HepG2 (cell line): ENCODE measurements around the gene SFT2D1. TPM values are rescaled to one million over a fixed set of nuclear protein-coding genes. Genes with fewer than 3 reads are reported as not detected.

Source experiments
- CBX5 ChIP-seq: sonication (generic); formaldehyde crosslinking; IDR thresholded peaks from 2 replicates; pipeline ENCODE4 v1.4.0; 2020; ENCODE audit warnings: missing genetic modification reagents, borderline replicate concordance
- GATAD1 ChIP-seq: IDR thresholded peaks from 2 replicates; pipeline ENCODE4 v1.6.1; 2016; ENCODE audit warnings: missing genetic modification reagents, missing compliant biosample characterization
- GZF1 ChIP-seq: sonication (generic); formaldehyde crosslinking; IDR thresholded peaks from 2 replicates; pipeline ENCODE4 v1.5.1; 2020; ENCODE audit warnings: mild to moderate bottlenecking, missing genetic modification reagents
- MAFF ChIP-seq: IDR thresholded peaks from 2 replicates; pipeline ENCODE4 v1.6.1; 2011; ENCODE audit warnings: low read depth, low read length, improper control_type of control experiment
- RBFOX2 ChIP-seq: fragments of 200-400 bp; formaldehyde crosslinking; IDR thresholded peaks from 2 replicates; pipeline ENCODE4 v1.6.1; 2017; ENCODE audit warnings: low read depth, mild to moderate bottlenecking, low read length
- TEAD2 ChIP-seq: sonication (generic); formaldehyde crosslinking; IDR thresholded peaks from 2 replicates; pipeline ENCODE4 v1.9.0; 2021; ENCODE audit warnings: missing genetic modification reagents
- U2AF1 ChIP-seq: fragments of 200-400 bp; formaldehyde crosslinking; optimal IDR thresholded peaks from 2 replicates; pipeline ENCODE3; 2017; ENCODE audit warnings: mild to moderate bottlenecking, low read depth, low read length
- UBTF ChIP-seq: sonication (generic); formaldehyde crosslinking; IDR thresholded peaks from 2 replicates; pipeline ENCODE4 v1.4.0; 2020; ENCODE audit warnings: mild to moderate bottlenecking, missing genetic modification reagents
- ZMAT3 ChIP-seq: sonication (generic); formaldehyde crosslinking; conservative IDR thresholded peaks from 2 replicates; pipeline ENCODE4 v1.7.0; 2021; ENCODE audit warnings: missing genetic modification reagents
- ZNF101 ChIP-seq: sonication (generic); formaldehyde crosslinking; IDR thresholded peaks from 2 replicates; pipeline ENCODE4 v1.4.0; 2020; ENCODE audit warnings: mild to moderate bottlenecking, low read depth, missing genetic modification reagents, borderline replicate concordance
- ZNF607 ChIP-seq: sonication (generic); formaldehyde crosslinking; IDR thresholded peaks from 2 replicates; pipeline ENCODE4 v1.5.1; 2020; ENCODE audit warnings: missing genetic modification reagents, mild to moderate bottlenecking, borderline replicate concordance
- ZNF614 ChIP-seq: IDR thresholded peaks from 2 replicates; pipeline ENCODE4 v1.6.1; 2018; ENCODE audit warnings: missing biosample characterization, missing genetic modification reagents, inconsistent platforms, borderline replicate concordance
- ZNF674 ChIP-seq: sonication (generic); formaldehyde crosslinking; IDR thresholded peaks from 2 replicates; pipeline ENCODE4 v1.5.0; 2020; ENCODE audit warnings: low read depth, mild to moderate bottlenecking, missing genetic modification reagents
- ZNF704 ChIP-seq: sonication (generic); formaldehyde crosslinking; IDR thresholded peaks from 2 replicates; pipeline ENCODE4 v1.8.1; 2023; ENCODE audit warnings: mild to moderate bottlenecking, inconsistent platforms, moderate library complexity, missing genetic modification reagents, borderline replicate concordance
- polyA plus RNA-seq, 8 experiments: library from polyadenylated mRNA; depleted of rRNA in 3 of 8; stranded (reverse) in 7 of 8; unstranded in 1 of 8; fragments of >200 nt; fragmentation: Illumina TruSeq in 4 of 8; extraction: Trizol in 4 of 8; gene quantifications; 2 replicates each; pipeline versions ENCODE4 v1.2.1 to v1.2.3, GENCODE V29; 2011 to 2016; ENCODE audit warnings: low read depth in 4 of 8, missing spikeins in 1 of 8, mixed read lengths in 1 of 8; ENCODE audit not compliant: insufficient read depth in 1 of 8
- total RNA-seq, 5 experiments: library from RNA; depleted of rRNA; stranded (reverse); fragments of >200 nt; fragmentation: Illumina TruSeq; extraction: Trizol; gene quantifications; 2 replicates each; pipeline ENCODE4 v1.2.3, GENCODE V29; 2016; ENCODE audit warnings: low read depth in 1 of 5
- TF ChIP-seq, protein P1 (sequence below), 2 experiments: sonication (generic) in 1 of 2; formaldehyde crosslinking in 1 of 2; IDR thresholded peaks; 2 replicates each; pipeline versions ENCODE4 v1.6.1 to v1.9.0; 2014 to 2022; ENCODE audit warnings: antibody characterized with exemption in 1 of 2, borderline replicate concordance in 1 of 2, inconsistent platforms in 1 of 2, low read depth in 1 of 2, missing genetic modification reagents in 1 of 2
- TF ChIP-seq, protein P2 (sequence below): sonication (generic); formaldehyde crosslinking; IDR thresholded peaks from 2 replicates; pipeline ENCODE4 v1.4.0; 2020; ENCODE audit warnings: mild to moderate bottlenecking, missing genetic modification reagents
- TF ChIP-seq, protein P3 (sequence below): sonication (generic); formaldehyde crosslinking; IDR thresholded peaks from 2 replicates; pipeline ENCODE4 v1.5.1; 2020; ENCODE audit warnings: mild to moderate bottlenecking, moderate library complexity, missing genetic modification reagents

SFT2D1 gene
- total and polyA plus RNA-seq, 2 of the 13 experiments (the other 11 are each of a cell fraction or from before 2014, with no cell fraction given) = 115 to 147 TPM

DNA sequence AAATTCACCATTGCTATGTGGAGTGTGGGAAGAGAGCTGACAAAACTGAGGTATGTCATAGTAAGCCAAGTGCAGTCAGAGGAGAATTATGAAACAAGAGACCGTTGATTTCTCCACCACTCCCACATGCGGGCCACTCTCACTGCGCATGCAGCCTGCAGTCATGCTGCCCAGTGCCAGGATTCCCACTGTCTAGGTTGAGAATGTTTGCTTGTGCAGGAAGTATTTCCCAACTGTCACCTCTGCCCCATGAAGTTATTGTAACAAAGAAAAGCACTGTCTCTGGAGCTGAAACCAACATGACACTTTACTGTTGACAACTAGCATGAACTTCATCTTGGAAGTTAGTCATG, 18.7 kb upstream of the SFT2D1 start (continued):
- TF ChIP-seq, protein P1, sequence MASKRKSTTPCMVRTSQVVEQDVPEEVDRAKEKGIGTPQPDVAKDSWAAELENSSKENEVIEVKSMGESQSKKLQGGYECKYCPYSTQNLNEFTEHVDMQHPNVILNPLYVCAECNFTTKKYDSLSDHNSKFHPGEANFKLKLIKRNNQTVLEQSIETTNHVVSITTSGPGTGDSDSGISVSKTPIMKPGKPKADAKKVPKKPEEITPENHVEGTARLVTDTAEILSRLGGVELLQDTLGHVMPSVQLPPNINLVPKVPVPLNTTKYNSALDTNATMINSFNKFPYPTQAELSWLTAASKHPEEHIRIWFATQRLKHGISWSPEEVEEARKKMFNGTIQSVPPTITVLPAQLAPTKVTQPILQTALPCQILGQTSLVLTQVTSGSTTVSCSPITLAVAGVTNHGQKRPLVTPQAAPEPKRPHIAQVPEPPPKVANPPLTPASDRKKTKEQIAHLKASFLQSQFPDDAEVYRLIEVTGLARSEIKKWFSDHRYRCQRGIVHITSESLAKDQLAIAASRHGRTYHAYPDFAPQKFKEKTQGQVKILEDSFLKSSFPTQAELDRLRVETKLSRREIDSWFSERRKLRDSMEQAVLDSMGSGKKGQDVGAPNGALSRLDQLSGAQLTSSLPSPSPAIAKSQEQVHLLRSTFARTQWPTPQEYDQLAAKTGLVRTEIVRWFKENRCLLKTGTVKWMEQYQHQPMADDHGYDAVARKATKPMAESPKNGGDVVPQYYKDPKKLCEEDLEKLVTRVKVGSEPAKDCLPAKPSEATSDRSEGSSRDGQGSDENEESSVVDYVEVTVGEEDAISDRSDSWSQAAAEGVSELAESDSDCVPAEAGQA (IDR thresholded peaks at IDR 0.05; ENCODE audit: low read depth) = 0 out of 2 replicates have a peak, but pooled peaks have one; percentile 63
- TF ChIP-seq, protein P1 (CRISPR knock-in tag; IDR thresholded peaks at IDR 0.05; ENCODE audit: borderline replicate concordance) = peak; percentile 90
- TF ChIP-seq RBFOX2 = peak; percentile 33; the same call in 1 of the 2 replicates
- peak; percentile 90 for TF ChIP-seq ZNF607
- TF ChIP-seq TEAD2 (CRISPR knock-in tag) = peak; percentile 96
- TF ChIP-seq ZMAT3 = peak; percentile 86
- no peak for TF ChIP-seq ZNF101 (CRISPR knock-in tag)
- peak; percentile 80 for TF ChIP-seq UBTF (CRISPR knock-in tag)
- no peak for TF ChIP-seq ZNF674 (CRISPR knock-in tag)
- TF ChIP-seq ZNF704 (CRISPR knock-in tag) = no peak
- TF ChIP-seq ZNF614 (CRISPR knock-in tag) = peak; percentile 99
- TF ChIP-seq, protein P2, sequence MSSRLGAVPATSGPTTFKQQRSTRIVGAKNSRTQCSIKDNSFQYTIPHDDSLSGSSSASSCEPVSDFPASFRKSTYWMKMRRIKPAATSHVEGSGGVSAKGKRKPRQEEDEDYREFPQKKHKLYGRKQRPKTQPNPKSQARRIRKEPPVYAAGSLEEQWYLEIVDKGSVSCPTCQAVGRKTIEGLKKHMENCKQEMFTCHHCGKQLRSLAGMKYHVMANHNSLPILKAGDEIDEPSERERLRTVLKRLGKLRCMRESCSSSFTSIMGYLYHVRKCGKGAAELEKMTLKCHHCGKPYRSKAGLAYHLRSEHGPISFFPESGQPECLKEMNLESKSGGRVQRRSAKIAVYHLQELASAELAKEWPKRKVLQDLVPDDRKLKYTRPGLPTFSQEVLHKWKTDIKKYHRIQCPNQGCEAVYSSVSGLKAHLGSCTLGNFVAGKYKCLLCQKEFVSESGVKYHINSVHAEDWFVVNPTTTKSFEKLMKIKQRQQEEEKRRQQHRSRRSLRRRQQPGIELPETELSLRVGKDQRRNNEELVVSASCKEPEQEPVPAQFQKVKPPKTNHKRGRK (CRISPR knock-in tag) = no peak
- TF ChIP-seq, protein P3, sequence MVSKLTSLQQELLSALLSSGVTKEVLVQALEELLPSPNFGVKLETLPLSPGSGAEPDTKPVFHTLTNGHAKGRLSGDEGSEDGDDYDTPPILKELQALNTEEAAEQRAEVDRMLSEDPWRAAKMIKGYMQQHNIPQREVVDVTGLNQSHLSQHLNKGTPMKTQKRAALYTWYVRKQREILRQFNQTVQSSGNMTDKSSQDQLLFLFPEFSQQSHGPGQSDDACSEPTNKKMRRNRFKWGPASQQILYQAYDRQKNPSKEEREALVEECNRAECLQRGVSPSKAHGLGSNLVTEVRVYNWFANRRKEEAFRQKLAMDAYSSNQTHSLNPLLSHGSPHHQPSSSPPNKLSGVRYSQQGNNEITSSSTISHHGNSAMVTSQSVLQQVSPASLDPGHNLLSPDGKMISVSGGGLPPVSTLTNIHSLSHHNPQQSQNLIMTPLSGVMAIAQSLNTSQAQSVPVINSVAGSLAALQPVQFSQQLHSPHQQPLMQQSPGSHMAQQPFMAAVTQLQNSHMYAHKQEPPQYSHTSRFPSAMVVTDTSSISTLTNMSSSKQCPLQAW (CRISPR knock-in tag) = peak; percentile 93; the same call in 1 of the 2 replicates
- TF ChIP-seq CBX5 (CRISPR knock-in tag) = peak; percentile 99
- TF ChIP-seq GZF1 (CRISPR knock-in tag) = 0 out of 2 replicates have a peak, but pooled peaks have one; percentile 51
- TF ChIP-seq MAFF = peak; percentile 61
- TF ChIP-seq U2AF1 = no peak
- TF ChIP-seq GATAD1 (CRISPR knock-in tag) = peak; percentile 84
